Amygdala (tissue), 56 donors: ENCODE data around the gene MCM7.

ENCODE experiments used
- DNase-seq, 56 donors: peaks; one replicate each; lab custom pipeline; 2025; lab: John Stamatoyannopoulos, UW

MCM7 gene

DNA sequence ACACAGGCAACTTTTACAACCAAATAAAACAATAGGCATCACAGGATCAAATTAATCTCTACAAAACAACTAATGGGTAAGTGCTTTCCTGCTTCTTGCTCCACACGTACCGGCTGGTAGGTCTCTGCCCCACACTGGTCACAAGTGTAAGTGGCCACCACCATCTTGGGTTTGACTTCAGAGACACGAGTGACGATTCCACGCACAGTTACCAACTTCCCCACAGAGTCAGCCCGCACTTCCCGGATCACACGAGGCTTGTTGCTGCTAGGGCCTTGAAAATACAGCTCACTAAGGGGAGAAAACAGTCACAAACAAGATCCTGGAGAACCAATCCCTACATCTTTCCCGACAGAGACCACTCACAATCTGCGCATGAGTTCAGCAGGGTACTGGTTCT lies 2.3 kb downstream of the MCM7 start:
- DNase-seq: no peak

DNA sequence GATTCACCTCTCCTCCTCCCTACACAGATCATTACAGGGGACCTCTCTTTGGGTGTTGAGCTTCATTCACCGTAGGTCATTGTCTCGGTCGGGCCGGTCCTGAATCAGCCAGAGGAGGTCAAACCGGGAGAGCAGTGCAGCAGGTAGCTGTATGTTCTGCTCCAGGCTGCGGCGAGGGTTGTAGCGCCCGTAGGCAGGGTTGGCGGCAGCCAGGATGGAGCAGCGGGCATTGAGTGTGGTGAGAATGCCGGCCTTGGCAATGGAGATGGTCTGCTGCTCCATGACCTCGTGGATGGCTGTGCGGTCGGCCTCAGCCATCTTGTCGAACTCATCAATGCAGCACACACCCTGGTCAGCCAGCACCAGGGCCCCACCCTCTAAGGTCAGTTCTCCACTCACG lies 5.5 kb downstream of the MCM7 start:
- no peak for DNase-seq

DNA sequence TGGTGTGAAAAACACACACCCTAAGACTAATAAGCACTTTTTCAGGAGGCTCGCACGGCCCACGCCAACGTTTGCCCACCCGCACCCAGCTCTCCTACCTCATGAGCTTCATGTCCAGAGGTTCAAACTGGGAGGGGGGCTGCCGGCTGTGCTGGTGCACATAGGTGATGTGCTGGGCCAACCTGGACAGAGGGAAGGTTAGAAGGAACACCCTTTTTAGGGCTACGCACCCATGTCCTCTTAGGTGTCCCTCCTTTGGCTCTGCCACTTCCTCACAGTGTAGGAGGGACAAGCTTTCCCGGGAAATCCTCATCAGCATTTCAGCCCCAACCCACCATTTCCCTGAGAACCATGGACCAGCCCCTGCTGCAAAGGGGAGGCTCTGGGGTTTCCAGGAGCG lies 5.9 kb downstream of the MCM7 start:
- DNase-seq: no peak

DNA sequence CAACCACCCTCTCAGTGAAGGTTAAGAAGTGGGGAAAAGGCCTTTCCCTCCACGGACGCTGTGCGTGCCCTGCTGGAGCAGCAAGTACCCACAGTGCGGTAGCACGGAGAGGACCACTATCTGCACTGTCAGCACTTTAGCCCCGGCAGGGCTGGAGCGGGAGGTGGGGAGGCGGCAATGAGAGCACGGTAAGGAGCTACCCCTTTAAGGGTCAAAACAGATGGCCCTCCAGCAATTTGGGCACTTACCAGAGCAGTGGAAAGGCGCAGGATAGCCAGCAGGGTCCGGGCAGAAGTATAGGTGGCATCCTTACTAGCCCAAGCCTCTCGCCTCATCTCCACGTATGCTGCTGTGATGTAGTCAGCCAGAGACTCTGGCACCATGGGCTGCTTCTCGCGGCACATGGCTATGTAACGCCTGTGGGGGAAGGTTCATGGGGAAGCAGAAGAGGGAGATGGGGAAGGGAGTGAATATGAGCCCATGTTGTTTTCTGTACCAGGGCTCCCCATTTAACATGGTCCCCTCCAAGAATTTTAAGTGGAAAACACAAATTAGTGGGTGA lies 7.2 kb downstream of the MCM7 start:
- no peak for DNase-seq

DNA sequence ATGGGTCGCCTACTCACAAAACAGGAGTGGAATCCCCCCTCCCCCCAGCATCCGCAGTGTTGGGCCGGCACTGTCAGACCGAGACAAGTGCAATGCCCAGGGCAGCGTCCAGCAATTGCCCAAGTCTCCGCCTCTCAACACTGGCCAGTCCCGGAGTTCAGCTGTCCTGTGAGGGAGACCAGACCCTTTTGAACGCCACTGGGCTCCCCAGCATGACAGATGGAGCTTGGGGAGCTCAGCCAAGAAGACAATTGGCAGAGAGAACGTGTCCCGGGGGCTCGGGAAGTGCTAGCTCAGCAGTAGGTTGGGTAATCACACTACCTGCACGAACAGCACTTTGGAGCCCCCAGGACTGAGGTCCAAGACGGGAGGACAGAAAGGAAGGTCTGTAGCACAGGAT lies 7.7 kb downstream of the MCM7 start:
- DNase-seq: no peak

DNA sequence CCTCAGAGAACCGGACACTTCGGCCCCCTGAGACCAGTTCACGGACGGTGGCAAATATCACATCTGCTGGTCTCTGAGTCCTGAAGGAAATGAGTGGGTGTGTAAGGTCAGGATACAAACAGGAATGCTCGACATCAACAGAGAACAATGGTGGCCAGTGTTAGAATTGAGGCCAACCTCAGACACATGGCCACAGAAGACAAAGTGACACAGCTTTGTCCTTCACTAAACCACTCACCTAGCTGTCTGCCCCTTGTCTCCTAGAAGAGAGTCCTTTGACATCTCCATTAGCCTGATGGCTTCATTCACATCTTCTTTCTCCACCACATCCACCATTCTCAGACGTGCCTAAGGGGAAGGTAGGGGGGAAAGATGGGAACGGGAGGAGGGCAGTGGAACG lies 8.1 kb downstream of the MCM7 start:
- no peak for DNase-seq

DNA sequence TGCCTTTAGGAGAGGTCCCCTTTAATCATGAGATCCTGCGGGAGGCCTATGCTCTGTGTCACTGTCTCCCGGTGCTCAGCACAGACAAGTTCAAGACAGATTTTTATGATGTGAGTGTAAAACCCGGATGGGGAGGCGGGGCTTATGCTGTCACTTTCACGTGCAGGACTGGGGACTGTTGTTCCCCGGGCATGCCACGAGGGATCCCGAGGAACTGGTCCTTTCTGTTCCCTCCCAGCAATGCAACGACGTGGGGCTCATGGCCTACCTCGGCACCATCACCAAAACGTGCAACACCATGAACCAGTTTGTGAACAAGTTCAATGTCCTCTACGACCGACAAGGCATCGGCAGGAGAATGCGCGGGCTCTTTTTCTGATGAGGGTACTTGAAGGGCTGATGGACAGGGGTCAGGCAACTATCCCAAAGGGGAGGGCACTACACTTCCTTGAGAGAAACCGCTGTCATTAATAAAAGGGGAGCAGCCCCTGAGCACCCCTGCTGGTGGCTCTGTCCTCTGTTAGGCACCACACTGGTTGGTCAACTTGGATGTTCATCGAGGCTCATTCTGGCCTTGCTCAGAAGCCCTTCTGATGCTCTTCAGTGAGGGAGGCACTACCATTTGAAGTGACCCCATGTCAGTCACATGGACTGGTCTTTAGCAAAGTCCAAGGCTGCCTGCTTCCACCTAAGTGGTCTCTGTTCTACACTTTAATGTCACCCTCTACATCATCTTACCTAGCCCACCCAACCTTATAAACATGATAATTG lies 9.6 kb downstream of the MCM7 start:
- DNase-seq: no peak

DNA sequence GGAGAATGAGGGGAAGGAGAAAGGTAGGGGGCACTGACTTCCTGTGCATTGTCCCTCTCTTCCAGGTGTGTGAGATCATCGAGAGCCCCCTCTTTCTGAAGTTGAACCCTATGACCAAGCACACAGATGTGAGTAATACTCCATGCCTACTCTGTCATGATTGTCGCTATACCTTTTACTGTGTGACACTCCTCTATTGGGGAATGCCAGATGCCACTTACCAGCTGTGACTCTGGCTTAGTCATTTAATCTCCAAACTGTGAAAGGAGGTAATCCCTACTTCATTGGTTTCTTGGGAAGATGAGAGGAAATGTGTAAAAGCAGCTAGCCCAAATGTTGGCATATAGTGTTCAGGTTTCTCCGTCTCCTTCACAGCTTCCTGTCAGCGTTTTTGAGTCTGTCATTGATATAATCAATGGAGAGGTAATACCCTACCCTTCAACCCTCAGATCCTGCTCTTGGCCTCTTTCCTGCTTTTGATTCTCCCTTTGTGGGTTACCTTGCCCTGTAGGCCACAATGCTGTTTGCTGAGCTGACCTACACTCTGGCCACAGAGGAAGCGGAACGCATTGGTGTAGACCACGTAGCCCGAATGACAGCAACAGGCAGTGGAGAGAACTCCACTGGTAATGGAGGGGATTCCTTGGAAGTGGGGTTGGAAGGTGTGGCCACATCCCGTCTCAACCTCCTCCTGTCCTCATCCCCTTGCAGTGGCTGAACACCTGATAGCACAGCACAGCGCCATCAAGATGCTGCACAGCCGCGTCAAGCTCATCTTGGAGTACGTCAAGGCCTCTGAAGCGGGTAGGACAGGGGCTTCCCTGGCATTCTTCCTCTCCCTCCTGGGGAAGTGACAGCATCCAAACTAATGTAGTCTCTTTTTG lies 10.4 kb downstream of the MCM7 start:
- DNase-seq: no peak

DNA sequence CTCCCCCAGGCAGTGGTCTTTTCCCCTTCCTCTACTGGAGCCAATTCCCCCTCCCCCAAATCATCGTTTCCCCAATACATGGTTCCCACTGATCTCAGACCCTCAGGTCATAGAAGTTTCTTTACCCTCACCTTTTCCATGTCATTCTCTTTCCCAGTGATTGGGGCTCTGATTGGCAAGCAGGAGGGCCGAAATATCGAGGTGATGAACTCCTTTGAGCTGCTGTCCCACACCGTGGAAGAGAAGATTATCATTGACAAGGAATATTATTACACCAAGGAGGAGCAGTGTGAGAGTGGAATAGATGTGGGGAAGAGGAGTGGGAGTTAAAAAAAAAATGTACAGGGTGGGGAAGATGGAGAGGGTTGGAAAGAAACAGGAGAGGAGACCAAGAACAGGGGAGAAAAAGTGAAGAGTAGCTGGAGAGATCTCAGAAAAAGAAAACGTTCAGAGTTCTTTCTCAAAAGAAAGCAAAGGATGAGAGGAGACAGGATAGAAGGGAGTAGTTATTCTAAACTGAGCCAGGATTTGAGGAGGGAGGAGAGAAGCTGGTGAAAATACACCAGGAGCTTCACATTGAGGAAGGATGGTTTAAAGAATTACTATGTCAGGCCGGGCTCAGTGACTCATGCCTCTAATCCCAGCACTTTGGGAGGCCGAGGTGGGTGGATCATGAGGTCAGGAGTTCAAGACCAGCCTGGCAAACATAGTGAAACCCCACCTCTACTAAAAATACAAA lies 11.6 kb downstream of the MCM7 start:
- DNase-seq: no peak

DNA sequence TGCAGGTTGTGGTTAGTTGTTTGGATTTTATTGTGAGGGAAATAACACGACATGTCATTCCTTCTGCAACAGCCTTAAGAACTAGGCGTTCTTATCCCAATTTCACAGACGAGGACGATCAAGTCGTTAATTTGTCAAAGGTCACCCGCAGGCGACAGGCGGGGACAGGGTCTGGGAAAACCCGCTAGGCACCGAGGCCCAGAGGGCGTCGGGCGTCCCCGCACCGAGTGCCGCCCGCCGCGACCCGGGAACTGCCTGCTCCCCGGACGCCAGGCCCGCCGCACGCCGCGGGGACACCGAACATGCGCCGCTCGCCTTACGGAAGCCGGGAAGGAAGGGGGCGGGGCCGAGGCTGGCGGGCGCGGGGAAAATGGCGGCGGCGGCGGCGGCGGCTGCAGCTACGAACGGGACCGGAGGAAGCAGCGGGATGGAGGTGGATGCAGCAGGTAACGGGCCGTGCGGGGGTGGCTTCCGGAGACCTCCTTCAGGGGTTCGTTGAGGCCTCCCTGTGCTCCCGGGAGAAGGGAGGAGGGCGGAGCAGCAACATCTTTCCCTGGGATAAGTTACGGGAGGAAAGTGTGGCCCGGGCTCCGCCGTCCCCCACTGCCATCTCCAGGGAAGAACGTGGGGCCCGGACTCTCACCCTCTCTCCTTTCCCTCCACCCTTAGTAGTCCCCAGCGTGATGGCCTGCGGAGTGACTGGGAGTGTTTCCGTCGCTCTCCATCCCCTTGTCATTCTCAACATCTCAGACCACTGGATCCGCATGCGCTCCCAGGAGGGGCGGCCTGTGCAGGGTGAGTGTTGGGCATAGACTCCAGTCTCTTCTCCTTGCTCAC lies 12.4 kb downstream of the MCM7 start, which contains the start of gene COPS6:
COPS6 (plus strand) TSS at position 349 of the 837 bp plus-strand sequence; CDS start at position 371, 22 bp downstream.
- peak in 52 of 56 donors; percentile 8 to 85 (median 64) for DNase-seq

DNA sequence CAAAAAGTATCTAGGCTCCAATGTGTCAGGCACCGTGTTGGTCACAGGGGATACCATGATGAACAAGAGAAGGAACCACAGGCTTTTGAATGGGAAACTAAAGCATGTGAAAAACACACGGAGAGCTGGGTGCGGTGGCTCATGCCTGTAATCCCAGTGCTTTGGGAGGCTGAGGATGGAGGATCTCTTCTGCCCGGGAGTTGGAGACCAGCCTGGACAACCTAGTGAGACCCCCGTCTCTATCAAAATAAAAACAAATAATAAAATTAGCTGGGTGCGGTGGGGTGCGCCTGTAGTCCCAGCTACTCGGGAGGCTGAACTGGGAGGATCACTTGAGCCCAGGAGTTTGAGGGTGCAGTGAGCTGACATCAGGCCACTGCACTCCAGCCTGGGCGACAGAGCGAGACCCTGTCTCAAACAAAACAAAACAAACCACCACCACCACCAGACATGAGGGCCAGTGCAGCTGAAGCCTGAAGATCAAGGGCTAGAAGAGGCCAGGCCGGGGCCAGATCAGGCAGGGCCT lies 13.0 kb downstream of the MCM7 start:
- no peak for DNase-seq

DNA sequence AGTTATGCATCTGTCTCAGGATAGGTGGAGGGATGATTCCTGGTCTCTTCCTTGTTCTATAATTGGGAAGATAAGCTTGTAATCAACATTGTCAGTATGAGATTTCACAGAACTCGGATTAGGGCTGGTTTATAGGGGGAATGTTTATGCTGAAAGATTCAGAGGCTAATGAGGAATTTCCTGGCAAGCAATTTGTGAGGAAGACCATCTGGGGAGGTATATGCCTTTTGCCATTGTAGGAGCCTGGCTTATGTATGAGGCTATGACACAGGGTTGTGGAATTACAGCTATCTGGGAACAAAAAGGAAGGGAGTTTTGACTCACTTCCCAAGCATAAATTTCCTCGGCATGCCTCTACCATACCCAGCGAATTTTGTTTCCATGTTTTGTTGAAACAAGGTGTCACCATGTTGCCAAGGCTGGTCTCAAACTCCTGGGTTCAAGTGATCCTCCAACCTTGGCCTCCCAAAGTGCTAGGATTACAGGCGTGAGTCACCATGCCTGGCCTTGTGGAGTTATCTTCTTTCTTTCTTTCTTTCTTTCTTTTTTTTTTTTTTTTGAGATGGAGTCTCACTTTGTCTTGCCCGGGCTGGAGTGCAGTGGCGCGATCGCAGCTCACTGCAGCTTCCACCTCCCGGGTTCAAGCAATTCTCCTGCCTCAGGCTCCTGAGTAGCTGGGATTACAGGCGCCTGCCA lies 14.0 kb downstream of the MCM7 start:
- no peak for DNase-seq

DNA sequence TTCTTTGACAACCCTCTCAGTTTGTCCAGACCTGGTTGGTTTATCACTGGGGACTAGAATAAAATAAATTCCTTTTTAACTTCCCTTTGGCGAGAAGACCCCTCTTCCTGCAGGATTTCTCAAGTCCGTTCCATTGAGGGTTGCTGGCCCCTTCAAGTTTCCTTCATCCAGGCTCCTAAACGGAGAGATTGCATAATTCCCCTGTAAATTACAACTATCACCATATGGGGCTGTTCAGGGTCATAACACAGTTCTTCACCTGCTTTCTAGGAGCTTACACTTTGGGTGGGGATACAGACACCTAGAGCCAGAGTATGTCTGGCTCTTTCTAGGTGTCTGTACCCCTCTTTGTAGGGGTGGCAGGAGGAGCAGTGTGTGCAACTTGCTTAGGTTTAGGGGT lies 15.7 kb downstream of the MCM7 start:
- no peak for DNase-seq

DNA sequence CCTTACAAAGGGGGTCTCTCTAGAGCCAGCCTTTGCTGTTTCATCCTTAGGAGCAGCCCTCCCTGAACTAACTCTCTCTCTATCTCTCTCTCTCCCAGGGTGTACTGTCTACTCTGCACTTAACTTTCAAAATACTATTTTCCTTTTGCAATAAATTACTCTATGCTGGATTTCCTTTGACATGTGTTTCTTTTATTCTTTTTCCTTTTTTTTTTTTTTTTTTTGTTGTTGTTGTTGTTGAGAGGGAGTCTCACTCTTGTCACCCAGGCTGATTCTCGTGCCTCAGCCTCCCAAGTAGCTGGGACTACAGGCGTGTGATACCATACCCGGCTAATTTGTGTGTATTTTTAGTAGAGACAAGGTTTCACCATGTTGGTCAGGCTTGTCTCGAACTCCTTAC lies 18.2 kb downstream of the MCM7 start:
- no peak for DNase-seq

DNA sequence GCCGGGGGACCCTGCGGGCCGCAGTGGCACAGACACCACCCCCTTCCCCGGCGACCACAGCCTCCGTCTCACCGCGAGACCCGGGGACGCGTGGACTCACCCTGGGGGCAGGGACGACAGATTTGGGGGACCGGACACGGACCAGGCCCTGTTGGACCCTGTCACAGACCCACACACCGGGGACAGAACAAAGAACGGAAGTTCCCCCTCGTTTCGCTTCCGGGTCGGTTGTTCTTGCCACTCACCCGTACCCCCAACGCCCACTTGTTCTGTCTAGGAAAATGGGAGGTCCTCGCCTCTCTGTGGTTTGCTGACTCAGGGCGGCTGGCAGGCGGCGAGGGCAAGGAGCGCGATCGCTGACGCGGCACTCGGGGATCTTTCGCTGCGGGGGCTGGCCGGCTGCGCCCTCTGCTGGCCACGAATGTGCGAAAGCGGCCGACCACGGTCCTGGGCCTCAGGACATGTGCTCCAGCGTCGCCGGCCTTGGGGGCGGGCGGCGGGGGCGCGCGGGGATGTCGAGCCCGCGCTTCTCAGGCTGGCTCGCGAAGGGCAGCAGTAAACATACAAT lies 19.6 kb downstream of the MCM7 start, which contains the start of gene ZNF3:
ZNF3 (minus strand) TSS at position 189 of the 568 bp plus-strand sequence. CDS start 4,366 bp downstream, outside the sequence.
- peak; percentile 87 to 100 (median 98) for DNase-seq

DNA sequence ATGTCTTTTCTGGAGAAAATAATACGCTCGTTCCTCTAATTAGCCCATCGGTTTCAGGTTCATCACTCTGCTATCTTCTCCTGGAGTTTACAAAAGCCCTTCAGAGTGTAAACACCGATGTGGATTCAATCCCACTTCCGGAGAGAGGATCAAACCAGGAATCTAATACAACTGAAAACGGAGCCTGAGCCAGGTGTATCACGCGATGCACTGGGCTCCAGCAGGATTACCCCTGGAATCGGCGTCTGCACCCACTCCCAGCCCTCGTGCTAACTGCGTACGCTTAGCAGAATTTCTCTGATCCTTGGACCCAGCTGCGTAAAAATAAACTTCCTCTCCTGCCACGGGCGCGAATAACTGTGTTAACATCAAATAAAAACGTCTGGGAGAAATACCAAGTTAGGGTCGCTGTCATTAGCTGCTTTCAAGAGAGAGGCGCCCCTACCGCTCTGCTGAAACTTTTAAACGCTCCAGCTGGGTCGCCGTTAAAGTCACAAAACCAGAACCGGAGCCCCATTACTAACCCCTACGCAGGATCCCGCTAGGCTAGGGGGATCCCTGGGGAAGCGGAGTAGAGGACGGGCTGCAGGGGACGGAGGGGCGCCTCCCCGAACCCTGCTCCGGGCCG lies 20.2 kb downstream of the MCM7 start:
- peak in 1 of 56 donors; percentile 45 for DNase-seq

DNA sequence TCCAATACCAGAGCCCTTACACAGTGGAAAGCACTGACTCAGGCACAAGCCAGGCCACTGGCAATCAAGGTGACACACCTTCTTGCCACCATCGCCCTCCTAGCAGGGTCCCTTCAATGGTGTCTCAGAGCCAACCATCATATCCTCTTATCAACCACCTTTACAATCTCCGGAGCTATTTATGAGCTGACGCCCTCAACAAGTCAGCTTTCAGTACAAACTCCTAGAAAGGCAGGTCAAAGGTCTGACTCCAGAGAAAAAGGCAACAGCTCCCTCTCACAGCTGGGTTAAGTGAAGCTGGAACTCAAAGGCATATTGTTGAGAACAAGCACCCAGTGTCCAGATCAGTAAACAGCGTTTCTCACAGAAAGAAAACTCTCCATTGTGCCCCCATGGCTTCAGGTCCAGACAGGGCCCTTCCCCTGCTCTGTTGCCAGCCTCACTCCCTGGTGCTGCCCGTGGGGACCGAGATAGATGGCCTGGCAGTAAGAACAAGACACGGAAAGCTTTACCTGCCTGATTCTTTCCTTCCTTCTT lies 22.1 kb downstream of the MCM7 start:
- peak in 40 of 56 donors; percentile 1 to 79 (median 36) for DNase-seq

DNA sequence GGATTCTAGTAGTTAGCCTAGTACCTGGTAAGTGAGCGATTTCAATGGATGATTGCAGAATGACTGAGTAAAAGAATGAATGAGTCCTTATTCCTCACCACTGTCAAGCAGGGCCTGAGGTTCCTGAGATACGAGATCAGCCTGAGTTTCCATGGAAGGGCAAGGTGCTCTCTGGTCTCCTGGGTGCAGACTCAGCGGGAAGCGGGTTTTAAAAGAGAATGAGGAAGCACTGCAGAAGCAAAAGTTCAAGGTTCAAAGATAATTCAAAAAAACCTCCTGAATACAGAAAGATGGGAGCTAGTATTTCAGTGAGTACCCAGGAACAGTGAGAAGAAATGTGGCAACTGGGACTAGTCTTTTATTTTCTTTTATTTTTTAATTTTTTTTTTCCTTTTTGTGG lies 24.0 kb downstream of the MCM7 start:
- no peak for DNase-seq
